Breast epithelium (tissue), 3 donors: ENCODE measurements around the gene CALR3.
"Not testable (repeated sequence)": the region's sequence is repeated elsewhere in the genome, so short reads cannot be mapped to it uniquely, and the experiment has no call there.

ENCODE experiments used
- CTCF ChIP-seq, 3 donors: fragments of 450-650 bp; IDR thresholded peaks; one replicate each; pipeline ENCODE4 v1.5.1; 2016 to 2017; ENCODE audit warnings: antibody characterized with exemption in 3 of 3, mild to moderate bottlenecking in 3 of 3, moderate library complexity in 3 of 3
- POLR2AphosphoS5 ChIP-seq, 3 donors: sonication (generic); formaldehyde crosslinking; IDR thresholded peaks; one replicate each; pipeline ENCODE4 v1.6.1; 2017; ENCODE audit warnings: antibody characterized with exemption in 3 of 3

DNA sequence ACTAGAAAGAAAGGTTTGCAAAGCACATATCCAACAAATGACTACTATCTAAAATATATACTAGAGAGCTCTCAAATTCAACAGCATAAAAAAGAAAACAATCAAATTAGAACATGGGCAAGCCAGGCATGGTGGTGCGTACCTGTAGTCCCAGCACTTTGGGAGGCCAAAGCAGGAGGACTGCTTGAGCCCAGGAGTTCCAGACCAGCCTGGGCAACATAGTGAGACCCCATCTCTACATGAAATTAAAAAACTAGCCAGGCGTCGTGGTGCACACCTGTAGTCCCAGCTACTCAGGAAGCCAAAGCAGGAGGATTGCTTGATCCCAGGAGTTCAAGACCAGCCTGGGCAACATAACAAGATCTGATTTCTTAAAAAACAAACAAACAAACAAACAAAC is 47.1 kb downstream of the CALR3 start:
- TF ChIP-seq CTCF, POLR2AphosphoS5 (IDR thresholded peaks at IDR 0.05): not testable (repeated sequence)
